BLaER1 treated with 17β-estradiol and CSF1 and Interleukin-3, amounts not matched to agents 10 nM and 100 nM (cell line): ENCODE results near the gene ZFYVE28.
"Not testable (repeated sequence)": the region's sequence is repeated elsewhere in the genome, so short reads cannot be mapped to it uniquely, and the experiment has no call there.

ENCODE experiments used
- H3K27ac ChIP-seq, 11 experiments: shearing (Covaris generic); formaldehyde crosslinking; 2 replicates each; pipeline ENCODE4 v1.8.1; 2022
- H3K27me3 ChIP-seq, 11 experiments: shearing (Covaris generic); formaldehyde crosslinking; 2 replicates each; pipeline ENCODE4 v1.8.1; 2022
- H3K36me3 ChIP-seq, 11 experiments: shearing (Covaris generic); formaldehyde crosslinking; 2 replicates each; pipeline ENCODE4 v1.8.1; 2022
- H3K4me1 ChIP-seq, 10 experiments: shearing (Covaris generic); formaldehyde crosslinking; 2 replicates each; pipeline ENCODE4 v1.8.1; 2022
- H3K4me2 ChIP-seq, 11 experiments: shearing (Covaris generic); formaldehyde crosslinking; 2 replicates each; pipeline ENCODE4 v1.8.1; 2022
- H3K4me3 ChIP-seq, 10 experiments: shearing (Covaris generic); formaldehyde crosslinking; 2 replicates each; pipeline ENCODE4 v1.8.1; 2022
- H3K9ac ChIP-seq, 11 experiments: shearing (Covaris generic); formaldehyde crosslinking; 2 replicates each; pipeline ENCODE4 v1.8.1; 2022
- H3K9me3 ChIP-seq, 11 experiments: shearing (Covaris generic); formaldehyde crosslinking; replicated peaks in 1 of 11; 2 replicates each; pipeline ENCODE4 v1.8.1; 2022
- H4K20me1 ChIP-seq, 11 experiments: shearing (Covaris generic); formaldehyde crosslinking; 2 replicates each; pipeline ENCODE4 v1.8.1; 2022
- Cebpa-rat ChIP-seq, 11 experiments: shearing (Covaris generic); IDR thresholded peaks; 2 replicates each; pipeline ENCODE4 v1.8.1; 2022

The ZFYVE28 gene

GRCh38 chr4:2283199-2283711, 135.2 kb downstream of the ZFYVE28 start:
- no peak overlapping the region for H3K27ac ChIP-seq

GRCh38 chr4:2281575-2282343, 136.7 kb downstream of the ZFYVE28 start:
- peak in 1 of 11 experiments; percentile 77; a peak in 2 of 22 replicates for TF ChIP-seq Cebpa-rat (IDR thresholded peaks at IDR 0.05)
- H3K4me1 ChIP-seq: peaks cover 33 to 58% (median 52%) of the 10 kb centered on the region in 10 experiments
- H3K4me3 ChIP-seq: peak overlapping the region in 1 of 10 experiments; percentile 27; a peak in 1 of 20 replicates
- H3K9me3 ChIP-seq: no peaks in the 10 kb centered on the region
- no peaks in the 10 kb centered on the region; a peak in 2 of 22 replicates for H4K20me1 ChIP-seq
- peak overlapping the region; percentile 54 to 88 (median 74) for H3K4me2 ChIP-seq
- peak overlapping the region in 4 of 11 experiments; percentile 3 to 74 (median 54); a peak in 6 of 22 replicates for H3K9ac ChIP-seq
- no peaks in the 10 kb centered on the region for H3K36me3 ChIP-seq
- H3K27ac ChIP-seq: peak overlapping the region in 8 of 11 experiments; percentile 17 to 81 (median 56); a peak in 15 of 22 replicates
- no peaks in the 10 kb centered on the region for H3K27me3 ChIP-seq

More at GRCh38 chr4:2283199-2283711, 135.2 kb downstream of the ZFYVE28 start:
- H3K4me2 ChIP-seq: no peak overlapping the region
- H3K36me3 ChIP-seq: no peaks in the 10 kb centered on the region; a peak in 1 of 22 replicates
- H3K4me3 ChIP-seq: no peak overlapping the region
- peaks cover 33 to 58% (median 51%) of the 10 kb centered on the region in 10 experiments for H3K4me1 ChIP-seq
- TF ChIP-seq Cebpa-rat (IDR thresholded peaks at IDR 0.05): no peak
- H3K9me3 ChIP-seq: no peaks in the 10 kb centered on the region
- no peak overlapping the region for H3K9ac ChIP-seq
- H4K20me1 ChIP-seq: no peaks in the 10 kb centered on the region; a peak in 3 of 22 replicates
- no peaks in the 10 kb centered on the region for H3K27me3 ChIP-seq

- Histone ChIP-seq H3K4me1 (peaks cover 27 to 60% (median 48%) of the 10 kb centered on the region in 10 experiments), H3K27me3 (no peaks in the 10 kb centered on the region), H3K36me3 (no peaks in the 10 kb centered on the region), H3K9ac (peak overlapping the region in 1 of 11 experiments; percentile 74; a peak in 3 of 22 replicates), H3K4me3 (no peak overlapping the region), H3K27ac (peak overlapping the region in 5 of 11 experiments; percentile 40 to 81 (median 70); a peak in 10 of 22 replicates), H4K20me1 (no peaks in the 10 kb centered on the region; a peak in 2 of 22 replicates), H3K4me2 (peak overlapping the region in 10 of 11 experiments; percentile 6 to 88 (median 74); a peak in 18 of 22 replicates), H3K9me3 (no peaks in the 10 kb centered on the region)
- TF ChIP-seq Cebpa-rat (IDR thresholded peaks at IDR 0.05): no peak
These were observed 137.7 kb downstream of the ZFYVE28 start for GRCh38 chr4:2280531-2281300.

- TF ChIP-seq Cebpa-rat (IDR thresholded peaks at IDR 0.05): no peak
- Histone ChIP-seq H3K27me3 (no peaks in the 10 kb centered on the region), H3K27ac (no peak overlapping the region), H3K4me3 (no peak overlapping the region), H3K4me1 (peaks cover 14 to 55% (median 37%) of the 10 kb centered on the region in 10 experiments), H3K4me2 (no peak overlapping the region), H3K9ac (no peak overlapping the region), H3K36me3 (no peaks in the 10 kb centered on the region), H3K9me3 (no peaks in the 10 kb centered on the region), H4K20me1 (no peaks in the 10 kb centered on the region; a peak in 1 of 22 replicates)
These were observed 140.5 kb downstream of the ZFYVE28 start for GRCh38 chr4:2277956-2278355.

- no peak overlapping the region for H3K27ac ChIP-seq
- H3K4me2 ChIP-seq: no peak overlapping the region
- peaks cover 15 to 51% (median 33%) of the 10 kb centered on the region in 10 experiments for H3K4me1 ChIP-seq
- H3K4me3 ChIP-seq: no peak overlapping the region
- H3K9ac ChIP-seq: no peak overlapping the region
- no peaks in the 10 kb centered on the region for H3K27me3 ChIP-seq
- H4K20me1 ChIP-seq: no peaks in the 10 kb centered on the region; a peak in 1 of 22 replicates
- TF ChIP-seq Cebpa-rat (IDR thresholded peaks at IDR 0.05): no peak
- H3K36me3 ChIP-seq: no peaks in the 10 kb centered on the region
- H3K9me3 ChIP-seq: no peaks in the 10 kb centered on the region
These were observed 141.7 kb downstream of the ZFYVE28 start for GRCh38 chr4:2276581-2277325.

- H4K20me1 ChIP-seq: no peaks in the 10 kb centered on the region; a peak in 1 of 22 replicates
- H3K9ac ChIP-seq: no peak overlapping the region
- H3K27me3 ChIP-seq: no peaks in the 10 kb centered on the region
- no peaks in the 10 kb centered on the region for H3K36me3 ChIP-seq
- TF ChIP-seq Cebpa-rat (IDR thresholded peaks at IDR 0.05): no peak
- no peaks in the 10 kb centered on the region for H3K9me3 ChIP-seq
- H3K4me3 ChIP-seq: no peak overlapping the region
- H3K4me1 ChIP-seq: peaks cover 9 to 40% (median 22%) of the 10 kb centered on the region in 10 experiments; a peak in 19 of 20 replicates
- no peak overlapping the region for H3K4me2 ChIP-seq
- H3K27ac ChIP-seq: no peak overlapping the region
These were observed 142.7 kb downstream of the ZFYVE28 start for GRCh38 chr4:2275546-2276251.

- not testable (repeated sequence) for H3K27me3 ChIP-seq, H3K27ac ChIP-seq, H3K4me2 ChIP-seq, H3K36me3 ChIP-seq, H3K4me3 ChIP-seq, H3K9me3 ChIP-seq, H3K9ac ChIP-seq, H4K20me1 ChIP-seq
- peaks cover 9 to 35% (median 17%) of the 10 kb centered on the region in 10 experiments; a peak in 17 of 20 replicates for H3K4me1 ChIP-seq
These were observed 143.4 kb downstream of the ZFYVE28 start for GRCh38 chr4:2275044-2275397.

GRCh38 chr4:2274320-2275043, 144.0 kb downstream of the ZFYVE28 start:
- H3K27me3 ChIP-seq: no peaks in the 10 kb centered on the region
- no peaks in the 10 kb centered on the region; a peak in 1 of 22 replicates for H4K20me1 ChIP-seq
- no peak overlapping the region for H3K4me2 ChIP-seq
- no peak for TF ChIP-seq Cebpa-rat (IDR thresholded peaks at IDR 0.05)
- no peaks in the 10 kb centered on the region for H3K9me3 ChIP-seq
- no peak overlapping the region for H3K4me3 ChIP-seq
- no peak overlapping the region for H3K9ac ChIP-seq
- peaks cover 9 to 29% (median 16%) of the 10 kb centered on the region in 10 experiments; a peak in 17 of 20 replicates for H3K4me1 ChIP-seq
- no peaks in the 10 kb centered on the region for H3K36me3 ChIP-seq
- H3K27ac ChIP-seq: no peak overlapping the region
